Astrocyte of the spinal cord (primary cell): ENCODE measurements around the gene PNPLA7.
"Not testable (repeated sequence)": the region's sequence is repeated elsewhere in the genome, so short reads cannot be mapped to it uniquely, and the experiment has no call there.

Source experiments
- DNase-seq: peaks from one replicate; pipeline ENCODE4 v3.0.0; 2011; ENCODE audit warnings: low read depth, low spot score
- H3K4me3 ChIP-seq: 2 replicates; pipeline ENCODE4 v1.5.1; 2011; ENCODE audit warnings: low read depth, mild to moderate bottlenecking, low read length, moderate library complexity
- in situ Hi-C: cut with HindIII; loops from 2 replicates; pipeline ENCODE4 v1.10.0; 2017; ENCODE audit warnings: low sequenced_read_pairs
- TF ChIP-seq, protein P1 (sequence below): IDR thresholded peaks from 2 replicates; pipeline ENCODE4 v1.5.1; 2012; ENCODE audit warnings: low read depth, mild to moderate bottlenecking, low read length, inconsistent platforms

PNPLA7 gene

DNA sequence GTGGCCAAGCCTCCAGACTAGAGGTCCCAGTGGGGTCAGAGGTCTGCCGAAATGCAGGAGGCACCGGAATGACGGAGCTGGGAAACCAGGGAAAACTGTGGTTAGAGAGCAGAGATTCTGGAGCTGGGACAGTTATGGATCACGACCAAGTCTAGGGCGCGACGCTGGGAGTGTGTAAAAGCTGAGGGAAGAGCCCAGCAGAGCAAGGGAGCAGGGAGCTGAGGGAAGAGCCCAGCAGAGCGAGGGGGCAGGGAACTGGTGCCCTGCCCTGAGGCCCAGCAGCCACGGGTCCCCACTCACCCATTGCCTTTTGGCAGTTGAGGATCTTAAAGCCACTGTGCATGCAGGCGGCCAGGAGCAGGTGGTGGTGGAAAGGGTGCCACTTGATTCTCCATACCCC lies 13.9 kb upstream of the PNPLA7 start:
- in situ Hi-C loops = no loop called here
- no peak for DNase-seq
- TF ChIP-seq, protein P1, sequence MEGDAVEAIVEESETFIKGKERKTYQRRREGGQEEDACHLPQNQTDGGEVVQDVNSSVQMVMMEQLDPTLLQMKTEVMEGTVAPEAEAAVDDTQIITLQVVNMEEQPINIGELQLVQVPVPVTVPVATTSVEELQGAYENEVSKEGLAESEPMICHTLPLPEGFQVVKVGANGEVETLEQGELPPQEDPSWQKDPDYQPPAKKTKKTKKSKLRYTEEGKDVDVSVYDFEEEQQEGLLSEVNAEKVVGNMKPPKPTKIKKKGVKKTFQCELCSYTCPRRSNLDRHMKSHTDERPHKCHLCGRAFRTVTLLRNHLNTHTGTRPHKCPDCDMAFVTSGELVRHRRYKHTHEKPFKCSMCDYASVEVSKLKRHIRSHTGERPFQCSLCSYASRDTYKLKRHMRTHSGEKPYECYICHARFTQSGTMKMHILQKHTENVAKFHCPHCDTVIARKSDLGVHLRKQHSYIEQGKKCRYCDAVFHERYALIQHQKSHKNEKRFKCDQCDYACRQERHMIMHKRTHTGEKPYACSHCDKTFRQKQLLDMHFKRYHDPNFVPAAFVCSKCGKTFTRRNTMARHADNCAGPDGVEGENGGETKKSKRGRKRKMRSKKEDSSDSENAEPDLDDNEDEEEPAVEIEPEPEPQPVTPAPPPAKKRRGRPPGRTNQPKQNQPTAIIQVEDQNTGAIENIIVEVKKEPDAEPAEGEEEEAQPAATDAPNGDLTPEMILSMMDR = no peak
- no peak overlapping the region for H3K4me3 ChIP-seq

DNA sequence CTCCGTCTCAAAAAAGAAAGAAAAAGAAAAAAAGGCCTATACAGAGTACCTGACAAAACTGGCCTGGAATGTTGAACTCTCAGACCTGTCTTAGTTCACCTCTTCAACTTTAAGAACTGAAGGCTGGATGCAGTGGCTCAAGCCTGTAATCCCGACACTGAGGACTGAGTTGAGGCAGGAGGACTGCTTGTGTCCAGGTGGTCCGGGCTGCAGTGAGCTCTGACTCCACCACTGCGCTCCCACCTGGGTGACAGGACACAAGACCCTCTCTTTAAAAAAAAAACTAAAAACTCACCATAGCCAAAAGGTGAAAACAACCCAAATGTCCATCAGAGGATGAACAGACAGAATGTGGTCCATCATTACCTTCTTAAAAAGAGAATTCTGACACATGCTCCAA lies 7.9 kb upstream of the PNPLA7 start:
- H3K4me3 ChIP-seq = no peak overlapping the region
- TF ChIP-seq, protein P1 = no peak
- DNase-seq = no peak
- in situ Hi-C loops = no loop called here

DNA sequence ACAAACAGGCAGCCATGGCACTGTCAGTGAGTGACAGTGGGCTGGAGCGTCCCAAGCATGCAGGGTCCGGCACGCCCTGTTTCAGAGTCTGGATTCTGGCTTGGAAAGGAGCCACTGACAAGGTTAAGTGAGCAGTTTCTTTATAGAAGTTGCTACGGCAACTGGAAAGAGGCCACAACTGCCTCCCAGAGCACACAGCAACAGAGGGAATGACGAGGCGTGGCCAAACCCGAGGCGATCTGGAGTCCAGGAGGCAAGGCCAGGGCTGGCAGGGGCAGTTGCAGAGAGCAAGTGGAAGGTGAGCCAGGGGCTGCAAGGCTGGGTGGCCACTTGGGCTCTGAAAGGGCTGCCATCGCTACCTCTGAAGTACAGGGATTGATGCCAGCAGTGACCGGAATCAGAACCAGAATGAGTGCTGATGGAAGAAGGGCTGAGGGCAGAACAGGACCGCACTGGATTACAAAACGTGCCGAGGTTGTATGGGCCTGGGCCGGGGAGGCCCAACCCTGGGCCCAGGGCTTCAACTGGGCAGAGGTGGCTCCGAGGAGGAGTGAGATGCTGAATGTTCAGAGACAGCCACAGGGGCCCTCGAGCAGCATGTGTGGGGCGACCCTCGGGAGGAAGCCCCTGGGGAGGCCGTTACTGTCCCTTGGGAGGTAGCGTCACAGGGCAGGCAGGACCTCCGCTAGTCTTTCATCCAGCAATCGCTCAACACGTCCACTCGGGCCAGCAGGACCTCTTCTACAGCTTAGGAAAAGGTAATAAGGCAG lies 6.1 kb upstream of the PNPLA7 start:
- TF ChIP-seq, protein P1 = no peak
- in situ Hi-C loops = no loop called here
- DNase-seq = peak; percentile 69
- no peak overlapping the region for H3K4me3 ChIP-seq

DNA sequence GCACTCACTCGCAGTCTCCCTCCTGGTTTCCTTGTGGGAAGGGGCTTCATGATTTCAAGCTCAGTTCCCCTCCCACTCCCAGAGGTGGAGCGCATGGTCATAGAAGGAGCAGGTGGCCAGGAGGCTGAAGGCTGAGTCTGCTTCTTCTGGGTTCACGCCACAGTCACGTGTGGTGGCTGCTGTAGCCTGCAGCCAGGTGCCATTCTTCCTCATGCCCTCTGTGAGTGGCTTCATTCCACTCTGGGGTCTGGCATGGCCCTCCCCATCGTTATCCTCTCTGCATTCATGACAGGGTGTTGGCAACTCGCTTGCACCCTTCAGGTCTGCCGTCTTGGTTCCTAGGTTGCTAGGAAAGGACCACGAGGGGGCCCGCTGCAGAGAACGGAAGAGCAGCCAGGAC lies 5.0 kb upstream of the PNPLA7 start:
- TF ChIP-seq, protein P1 = no peak
- in situ Hi-C loops = no loop called here
- no peak for DNase-seq
- no peak overlapping the region for H3K4me3 ChIP-seq

DNA sequence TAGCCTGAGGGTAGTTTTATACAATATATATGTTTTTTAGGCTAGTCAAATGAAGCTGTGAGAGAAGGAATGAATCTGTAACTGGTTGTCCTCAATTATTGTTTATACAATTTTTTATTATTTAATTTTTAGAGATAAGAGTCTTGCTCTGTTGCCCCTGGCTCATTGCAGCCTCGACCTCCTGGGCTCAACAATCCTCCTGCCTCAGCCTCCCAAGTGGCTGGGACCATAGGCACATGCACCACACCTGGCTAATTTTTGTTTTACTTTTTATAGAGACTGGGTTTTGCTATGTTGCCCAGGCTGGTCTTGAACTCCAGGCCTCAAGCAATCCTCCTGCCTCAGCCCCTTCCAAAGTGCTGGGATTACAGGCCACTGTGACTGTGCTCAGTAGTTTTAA lies 4.1 kb upstream of the PNPLA7 start:
- TF ChIP-seq, protein P1 = no peak
- H3K4me3 ChIP-seq = no peak overlapping the region
- in situ Hi-C loops = no loop called here
- DNase-seq = no peak

DNA sequence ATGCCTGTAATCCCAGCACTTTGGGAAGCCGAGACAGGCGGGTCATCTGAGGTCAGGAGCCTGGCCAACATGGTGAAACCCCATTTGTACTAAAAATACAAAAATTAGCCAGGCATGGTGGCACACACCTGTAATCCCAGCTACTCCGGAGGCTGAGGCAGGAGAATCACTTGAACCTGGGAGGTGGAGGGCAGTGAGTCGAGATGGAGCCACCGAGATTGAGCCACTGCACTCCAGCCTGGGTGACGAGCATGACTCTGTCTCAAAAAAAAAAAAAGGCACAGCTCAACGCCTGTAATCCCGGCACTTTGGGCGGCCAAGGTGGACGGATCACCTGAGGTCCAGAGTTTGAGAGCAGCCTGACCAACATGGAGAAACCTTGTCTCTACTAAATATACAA lies 3.5 kb upstream of the PNPLA7 start:
- H3K4me3 ChIP-seq, in situ Hi-C loops, DNase-seq: not testable (repeated sequence)

DNA sequence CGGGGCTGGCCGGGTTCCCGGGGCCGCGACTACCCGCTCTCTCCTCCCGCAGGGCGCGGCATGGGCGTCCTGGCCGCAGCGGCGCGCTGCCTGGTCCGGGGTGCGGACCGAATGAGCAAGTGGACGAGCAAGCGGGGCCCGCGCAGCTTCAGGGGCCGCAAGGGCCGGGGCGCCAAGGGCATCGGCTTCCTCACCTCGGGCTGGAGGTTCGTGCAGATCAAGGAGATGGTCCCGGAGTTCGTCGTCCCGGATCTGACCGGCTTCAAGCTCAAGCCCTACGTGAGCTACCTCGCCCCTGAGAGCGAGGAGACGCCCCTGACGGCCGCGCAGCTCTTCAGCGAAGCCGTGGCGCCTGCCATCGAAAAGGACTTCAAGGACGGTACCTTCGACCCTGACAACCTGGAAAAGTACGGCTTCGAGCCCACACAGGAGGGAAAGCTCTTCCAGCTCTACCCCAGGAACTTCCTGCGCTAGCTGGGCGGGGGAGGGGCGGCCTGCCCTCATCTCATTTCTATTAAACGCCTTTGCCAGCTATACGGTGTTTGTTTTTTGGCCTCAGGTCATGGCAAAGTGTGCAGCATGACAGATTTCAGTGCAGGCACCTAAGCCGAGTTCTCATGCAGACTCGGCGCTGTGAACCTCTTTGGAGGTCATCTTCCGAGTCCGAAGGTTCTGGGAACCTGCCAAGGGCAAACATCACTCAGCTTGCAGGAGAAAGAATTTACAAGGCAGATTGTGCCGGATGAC lies 2.0 kb upstream of the PNPLA7 start:
- H3K4me3 ChIP-seq = peak overlapping the region; percentile 68
- in situ Hi-C loops = no loop called here
- TF ChIP-seq, protein P1 = no peak
- peak; percentile 33 for DNase-seq
